GM10266 (cell line): ENCODE measurements around the gene AIG1.
A peak's percentile ranks its signal among the peaks of the same experiment; 100 is the strongest.

ENCODE experiments used
- DNase-seq: peaks from one replicate; pipeline ENCODE4 v3.0.0; 2012; ENCODE audit errors: extremely low spot score
- TF ChIP-seq, protein P1 (sequence below): IDR thresholded peaks from 2 replicates; pipeline ENCODE4 v1.5.1; 2012; ENCODE audit warnings: mild to moderate bottlenecking, low read depth; ENCODE audit not compliant: control insufficient read depth, insufficient read depth; ENCODE audit errors: missing control alignments

The AIG1 gene

DNA sequence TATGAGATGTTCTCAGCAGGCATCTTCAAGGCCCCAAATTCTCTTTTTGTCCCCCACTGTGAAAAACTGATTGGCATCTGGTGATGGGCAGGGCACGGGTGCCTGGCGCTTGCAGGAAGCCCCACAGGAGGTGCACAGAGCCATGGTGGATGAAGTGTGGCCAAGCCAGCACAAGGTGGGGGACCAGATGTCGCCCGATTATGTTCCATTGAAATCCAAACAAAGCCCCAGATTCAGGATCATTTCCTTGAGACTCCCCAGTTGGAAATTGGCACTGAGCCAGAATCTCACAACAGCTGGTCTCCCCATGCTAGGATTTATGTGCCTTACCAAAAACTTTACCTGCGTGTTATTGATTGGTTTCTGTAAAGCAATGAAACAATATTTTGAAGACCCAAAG, 203.7 kb downstream of the AIG1 start:
- TF ChIP-seq, protein P1, sequence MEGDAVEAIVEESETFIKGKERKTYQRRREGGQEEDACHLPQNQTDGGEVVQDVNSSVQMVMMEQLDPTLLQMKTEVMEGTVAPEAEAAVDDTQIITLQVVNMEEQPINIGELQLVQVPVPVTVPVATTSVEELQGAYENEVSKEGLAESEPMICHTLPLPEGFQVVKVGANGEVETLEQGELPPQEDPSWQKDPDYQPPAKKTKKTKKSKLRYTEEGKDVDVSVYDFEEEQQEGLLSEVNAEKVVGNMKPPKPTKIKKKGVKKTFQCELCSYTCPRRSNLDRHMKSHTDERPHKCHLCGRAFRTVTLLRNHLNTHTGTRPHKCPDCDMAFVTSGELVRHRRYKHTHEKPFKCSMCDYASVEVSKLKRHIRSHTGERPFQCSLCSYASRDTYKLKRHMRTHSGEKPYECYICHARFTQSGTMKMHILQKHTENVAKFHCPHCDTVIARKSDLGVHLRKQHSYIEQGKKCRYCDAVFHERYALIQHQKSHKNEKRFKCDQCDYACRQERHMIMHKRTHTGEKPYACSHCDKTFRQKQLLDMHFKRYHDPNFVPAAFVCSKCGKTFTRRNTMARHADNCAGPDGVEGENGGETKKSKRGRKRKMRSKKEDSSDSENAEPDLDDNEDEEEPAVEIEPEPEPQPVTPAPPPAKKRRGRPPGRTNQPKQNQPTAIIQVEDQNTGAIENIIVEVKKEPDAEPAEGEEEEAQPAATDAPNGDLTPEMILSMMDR, result no peak
- no peak for DNase-seq

DNA sequence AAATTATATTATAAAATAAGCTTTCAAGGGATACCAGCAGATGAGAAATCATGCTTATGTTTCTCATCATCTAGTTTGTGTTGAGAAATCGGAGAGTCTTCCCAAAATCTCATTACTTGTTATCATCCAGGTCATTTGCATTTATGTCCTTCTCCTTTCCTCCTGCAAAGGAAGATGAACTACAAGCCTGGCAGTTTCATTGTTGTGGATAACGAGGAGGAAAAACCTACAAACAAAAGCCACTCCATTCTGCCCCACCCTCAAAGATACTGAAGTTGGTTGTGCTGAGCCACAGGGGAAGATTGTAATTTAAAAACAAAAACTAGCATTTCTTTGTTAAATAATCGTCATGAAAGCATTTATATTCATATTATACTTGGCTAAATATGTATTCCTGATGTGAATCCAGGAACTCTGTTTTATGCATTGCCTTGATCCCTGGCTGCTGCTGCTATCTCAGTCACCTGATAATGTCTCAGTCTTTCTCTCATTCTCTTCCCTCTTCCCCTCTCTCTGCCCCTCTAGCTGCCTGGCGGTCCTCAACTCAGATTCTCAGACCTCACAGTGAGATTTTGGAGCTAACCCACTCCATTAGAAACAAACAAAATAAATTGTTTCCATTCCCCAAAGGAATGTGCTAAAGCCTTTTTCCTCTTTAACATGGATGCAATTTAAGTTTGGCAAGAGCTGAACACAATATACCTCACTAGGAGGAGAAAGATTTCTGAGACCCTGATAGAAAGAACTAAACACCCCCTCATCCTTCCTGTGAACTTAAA, 204.5 kb downstream of the AIG1 start:
- TF ChIP-seq, protein P1, result no peak

DNA sequence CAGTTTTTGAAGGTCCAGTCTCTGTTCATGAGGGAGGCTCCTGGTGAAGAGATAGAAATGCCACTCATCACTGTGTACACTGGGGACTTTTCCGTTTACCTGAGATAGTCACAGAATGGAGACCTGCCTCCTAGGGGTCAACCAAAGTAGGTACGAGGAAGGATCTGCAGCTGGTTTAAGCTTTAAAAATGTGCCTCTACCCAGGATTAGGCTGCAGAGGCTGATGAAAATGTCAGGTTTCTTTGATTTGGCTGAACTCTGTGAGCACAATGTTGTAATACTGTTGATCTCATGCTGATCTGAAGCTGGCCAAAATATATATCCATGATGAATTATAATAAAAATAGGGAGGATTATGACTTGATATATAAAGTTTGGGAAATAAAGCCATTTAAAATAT, 207.1 kb downstream of the AIG1 start:
- TF ChIP-seq, protein P1, result no peak
- DNase-seq, result no peak

More for the DNA sequence above, 204.5 kb downstream of the AIG1 start:
- DNase-seq, result no peak

DNA sequence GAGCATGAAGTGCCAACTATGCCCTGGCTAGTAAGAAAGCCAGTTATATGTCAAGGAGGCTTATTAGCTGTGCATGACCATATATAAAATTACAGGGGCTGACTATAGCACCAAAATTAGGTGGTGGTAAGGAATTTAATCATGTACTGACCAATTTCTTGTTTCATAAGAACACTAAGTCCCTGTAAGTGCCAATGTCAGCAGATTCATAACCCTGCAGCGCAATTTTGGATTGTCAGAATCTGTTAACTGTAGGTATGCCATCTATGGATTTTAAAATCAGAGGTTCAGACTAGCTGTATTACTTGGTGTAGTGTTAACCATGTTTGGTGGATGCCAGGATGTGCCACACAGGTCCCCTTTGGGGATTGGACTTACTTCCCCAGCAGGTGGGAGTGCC, 207.8 kb downstream of the AIG1 start:
- TF ChIP-seq, protein P1, result no peak
- DNase-seq, result no peak

DNA sequence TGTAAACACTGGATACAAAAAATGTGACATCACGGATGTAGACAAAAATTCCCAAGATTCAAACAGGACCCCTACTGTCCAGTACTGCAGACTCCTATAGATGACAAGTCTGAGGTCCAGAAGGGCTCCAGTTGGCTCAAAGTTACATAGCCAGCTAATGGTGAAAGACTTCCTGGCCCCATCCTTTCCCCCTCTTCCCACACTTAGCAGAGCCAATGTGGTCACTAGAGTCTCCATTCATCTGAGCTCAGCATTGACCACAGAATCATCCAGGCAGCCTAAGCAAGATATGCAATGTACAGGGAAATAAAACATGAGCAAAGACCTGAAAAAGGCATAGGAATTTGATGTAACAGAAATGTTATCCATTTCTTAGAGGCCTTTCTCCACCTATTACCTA, 209.3 kb downstream of the AIG1 start:
- DNase-seq, result no peak
- TF ChIP-seq, protein P1, result no peak

DNA sequence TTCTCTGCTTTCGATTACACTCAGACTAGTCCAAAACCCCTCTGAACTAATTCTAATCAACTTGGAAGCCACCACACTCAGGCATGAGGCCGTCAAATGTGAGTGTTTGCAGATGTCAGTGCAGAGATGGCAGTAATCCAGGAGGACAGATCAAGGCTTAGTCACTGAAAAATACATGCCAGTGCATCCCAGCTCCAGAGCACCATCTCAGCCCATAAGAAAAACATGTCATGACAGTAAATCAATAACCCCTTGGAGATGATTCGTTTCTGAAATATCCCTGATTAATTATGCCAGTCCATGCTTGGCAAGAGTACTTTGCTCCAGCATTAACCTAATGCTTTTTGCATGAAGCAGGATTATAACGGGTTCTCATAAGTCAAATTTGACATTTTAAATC, 210.3 kb downstream of the AIG1 start:
- no peak for DNase-seq
- TF ChIP-seq, protein P1, result no peak

DNA sequence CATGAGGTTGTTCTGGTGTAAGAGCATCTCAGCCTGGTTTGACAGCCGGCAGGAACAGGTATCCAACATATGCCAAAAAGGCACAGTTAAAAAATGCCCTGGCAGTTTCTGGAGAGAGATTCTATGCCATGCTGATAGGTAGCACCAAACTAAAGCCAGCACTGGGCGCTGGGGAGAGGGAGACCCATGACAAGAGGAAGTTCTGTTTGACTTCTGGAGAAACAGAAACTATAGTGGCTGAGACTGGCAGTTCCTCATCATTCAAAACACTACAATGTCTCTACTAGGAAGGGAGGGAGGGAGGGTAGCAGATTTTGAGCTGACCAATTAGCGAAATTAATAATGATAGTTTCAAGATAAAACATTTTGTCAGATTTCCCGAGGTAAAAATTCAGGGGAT, 215.7 kb downstream of the AIG1 start:
- DNase-seq, result peak; percentile 30
- TF ChIP-seq, protein P1, result no peak
